Osteoblast (primary cell): ENCODE data around the gene SNED1. TPM values are rescaled to one million over a fixed set of nuclear protein-coding genes. Genes with fewer than 3 reads are reported as not detected.

Experiments used
- DNase-seq: peaks from one replicate; pipeline ENCODE4 v3.0.0; 2011; ENCODE audit warnings: low spot score, mixed read lengths; ENCODE audit not compliant: insufficient read length; ENCODE audit errors: missing footprints
- H2AFZ ChIP-seq: 2 replicates; pipeline ENCODE4 v1.6.0; 2011; ENCODE audit warnings: mild to moderate bottlenecking, low read length
- H3K27ac ChIP-seq: 2 replicates; pipeline ENCODE4 v1.5.1; 2011; ENCODE audit warnings: mild to moderate bottlenecking, low read depth, low read length, moderate library complexity
- H3K27me3 ChIP-seq: 2 replicates; pipeline ENCODE4 v1.6.0; 2012; ENCODE audit warnings: mild to moderate bottlenecking, control low read depth, inconsistent platforms, low read length, moderate library complexity; ENCODE audit not compliant: insufficient read depth
- H3K36me3 ChIP-seq: 2 replicates; pipeline ENCODE4 v1.5.1; 2011; ENCODE audit warnings: mild to moderate bottlenecking, low read length, control low read depth, moderate library complexity; ENCODE audit not compliant: insufficient read depth
- H3K4me1 ChIP-seq: 2 replicates; pipeline ENCODE4 v1.5.1; 2011; ENCODE audit warnings: mild to moderate bottlenecking, low read length, control low read depth, moderate library complexity; ENCODE audit not compliant: insufficient read depth
- H3K4me2 ChIP-seq: 2 replicates; pipeline ENCODE4 v1.6.0; 2011; ENCODE audit warnings: mild to moderate bottlenecking, low read length; ENCODE audit not compliant: insufficient read depth
- H3K4me3 ChIP-seq: fragments of 200-600 bp; sonication (generic); 3 replicates; pipeline ENCODE4 v1.5.1; 2012; ENCODE audit warnings: mild to moderate bottlenecking, low read length, inconsistent platforms; ENCODE audit not compliant: insufficient read depth
- H3K79me2 ChIP-seq: 2 replicates; pipeline ENCODE4 v1.6.0; 2012; ENCODE audit warnings: mild to moderate bottlenecking, low read length, control low read depth, inconsistent platforms; ENCODE audit not compliant: insufficient read depth
- H3K9me3 ChIP-seq: 2 replicates; pipeline ENCODE4 v1.5.1; 2011; ENCODE audit warnings: low read depth, low read length, control low read depth
- H4K20me1 ChIP-seq: 2 replicates; pipeline ENCODE4 v1.6.0; 2012; ENCODE audit warnings: mild to moderate bottlenecking, low read length, control low read depth; ENCODE audit not compliant: insufficient read depth
- CTCF ChIP-seq: IDR thresholded peaks from 2 replicates; pipeline ENCODE4 v1.5.1; 2011; ENCODE audit warnings: mild to moderate bottlenecking, low read depth, low read length, moderate library complexity; ENCODE audit errors: extremely low read depth
- total RNA-seq: library from RNA; depleted of rRNA; stranded (reverse); fragments of >200 nt; gene quantifications from 2 replicates; pipeline ENCODE4 v1.2.3, GENCODE V29; 2012

Gene SNED1
- total RNA-seq, 1 donor: 94.8 TPM

DNA sequence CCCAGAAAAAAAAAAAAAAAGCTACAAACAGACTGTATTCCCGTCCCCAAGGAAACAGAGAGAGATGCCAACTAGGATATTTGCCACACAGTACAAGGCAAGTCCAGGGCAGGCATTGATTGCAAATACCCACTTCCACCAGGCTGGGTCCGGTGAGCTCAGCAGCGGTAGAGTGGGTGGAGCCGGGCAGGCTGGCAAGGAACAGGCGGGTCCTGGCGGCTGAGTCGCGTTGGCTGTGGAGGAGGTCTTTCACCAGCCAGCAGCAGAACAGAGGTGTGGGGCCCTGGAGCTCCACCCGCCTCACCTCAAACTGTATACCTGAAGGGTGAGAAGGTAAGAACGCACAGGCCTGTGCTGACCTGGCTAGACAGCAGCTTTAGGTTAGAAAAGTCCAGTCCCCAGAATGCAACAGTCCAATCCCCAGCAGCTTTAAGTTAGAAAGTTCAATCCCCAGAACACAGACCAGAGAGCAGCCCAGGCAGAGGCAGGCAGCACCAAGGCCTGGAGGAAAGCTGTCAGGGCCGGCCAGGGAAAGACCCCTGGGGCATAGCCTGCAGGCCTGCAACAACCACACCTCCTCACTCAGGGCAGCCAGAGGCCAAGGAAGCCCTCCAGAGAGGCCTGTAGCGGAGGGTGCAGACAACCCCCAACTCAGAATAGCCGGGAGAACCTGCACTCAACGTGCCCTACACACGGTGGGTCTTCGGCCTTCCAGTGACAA is 125.6 kb downstream of the SNED1 start:
- H3K36me3 ChIP-seq: no peaks in the 10 kb centered on the region
- no peaks in the 10 kb centered on the region for H3K27me3 ChIP-seq

DNA sequence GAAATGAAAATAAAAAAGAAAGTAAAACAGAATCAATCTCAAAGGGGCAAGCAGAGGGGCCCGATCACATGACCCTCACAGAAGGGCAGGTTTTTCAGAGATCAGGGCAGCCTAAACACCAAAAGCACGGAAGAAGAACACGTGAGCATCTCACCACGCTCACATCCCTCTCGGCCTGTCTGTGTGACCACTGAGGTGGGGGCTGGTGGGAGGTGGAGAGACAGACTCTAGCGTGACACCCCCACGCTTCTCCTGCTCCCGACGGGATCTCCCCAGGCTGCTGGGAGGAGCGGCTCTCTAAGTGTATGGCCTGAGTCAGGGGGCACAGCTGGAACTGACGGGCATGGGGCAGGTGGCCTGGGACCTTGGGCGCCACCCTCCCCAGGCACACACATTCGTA is 127.2 kb downstream of the SNED1 start:
- H3K4me1 ChIP-seq: no peaks in the 10 kb centered on the region
- no peak overlapping the region for H3K4me2 ChIP-seq
- no peaks in the 10 kb centered on the region for H3K27me3 ChIP-seq
- no peak overlapping the region for H2AFZ ChIP-seq
- TF ChIP-seq CTCF: no peak
- no peaks in the 10 kb centered on the region for H3K9me3 ChIP-seq
- peak; percentile 78 for DNase-seq
- no peaks in the 10 kb centered on the region for H4K20me1 ChIP-seq
- H3K79me2 ChIP-seq: no peaks in the 10 kb centered on the region
- H3K27ac ChIP-seq: no peak overlapping the region
- no peaks in the 10 kb centered on the region for H3K36me3 ChIP-seq
- no peak overlapping the region for H3K4me3 ChIP-seq

More for the DNA sequence above, 125.6 kb downstream of the SNED1 start:
- no peak overlapping the region for H3K4me2 ChIP-seq
- no peak overlapping the region for H3K27ac ChIP-seq
- no peak for TF ChIP-seq CTCF
- H3K4me1 ChIP-seq: no peaks in the 10 kb centered on the region
- H3K9me3 ChIP-seq: no peaks in the 10 kb centered on the region
- H4K20me1 ChIP-seq: no peaks in the 10 kb centered on the region
- H2AFZ ChIP-seq: no peak overlapping the region
- DNase-seq: peak; percentile 54
- H3K4me3 ChIP-seq: no peak overlapping the region
- no peaks in the 10 kb centered on the region for H3K79me2 ChIP-seq

- H3K27ac ChIP-seq: no peak overlapping the region
- H3K9me3 ChIP-seq: no peaks in the 10 kb centered on the region
- peak; percentile 58 for DNase-seq
- H3K4me2 ChIP-seq: no peak overlapping the region
- no peaks in the 10 kb centered on the region for H4K20me1 ChIP-seq
- no peaks in the 10 kb centered on the region for H3K4me1 ChIP-seq
- H3K27me3 ChIP-seq: no peaks in the 10 kb centered on the region
- H3K4me3 ChIP-seq: no peak overlapping the region
- no peaks in the 10 kb centered on the region for H3K79me2 ChIP-seq
- TF ChIP-seq CTCF: no peak
- no peak overlapping the region for H2AFZ ChIP-seq
- no peaks in the 10 kb centered on the region for H3K36me3 ChIP-seq
Observed at GRCh38 chr2:241126201-241126611, 127.8 kb downstream of the SNED1 start.

DNA sequence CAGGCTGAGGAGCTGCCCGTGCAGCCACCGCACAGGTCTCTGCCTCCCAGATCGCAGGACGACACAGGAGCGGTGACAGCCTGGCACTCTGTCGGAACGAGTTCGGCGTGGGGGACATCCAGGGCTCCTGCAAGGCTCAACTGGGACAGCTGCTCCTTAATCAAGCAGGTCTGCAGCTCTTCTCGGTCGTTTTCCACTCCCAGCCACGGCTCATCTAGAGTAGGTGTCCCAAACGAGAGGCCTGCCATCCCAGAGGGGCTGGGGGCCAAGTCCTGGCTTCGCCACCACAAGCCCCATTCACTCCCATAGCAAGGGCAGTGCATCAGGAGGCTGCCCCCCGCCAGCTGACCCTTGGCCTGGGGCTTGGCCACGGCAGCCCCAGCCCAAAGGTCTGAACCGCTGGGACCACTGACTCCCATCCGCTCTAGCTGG is 128.4 kb downstream of the SNED1 start:
- no peaks in the 10 kb centered on the region for H3K36me3 ChIP-seq
- no peak overlapping the region for H3K4me3 ChIP-seq
- no peaks in the 10 kb centered on the region for H4K20me1 ChIP-seq
- no peaks in the 10 kb centered on the region for H3K27me3 ChIP-seq
- H2AFZ ChIP-seq: no peak overlapping the region
- no peak overlapping the region for H3K4me2 ChIP-seq
- DNase-seq: peak; percentile 84
- no peak overlapping the region for H3K27ac ChIP-seq
- no peaks in the 10 kb centered on the region for H3K4me1 ChIP-seq
- TF ChIP-seq CTCF: no peak
- H3K9me3 ChIP-seq: no peaks in the 10 kb centered on the region
- H3K79me2 ChIP-seq: no peaks in the 10 kb centered on the region
